Measurements from ENCODE around the gene COMMD4. TPM values are rescaled to one million over a fixed set of nuclear protein-coding genes. Genes with fewer than 3 reads are reported as not detected.
"Not testable (repeated sequence)": the region's sequence is repeated elsewhere in the genome, so short reads cannot be mapped to it uniquely, and the experiment has no call there.

The COMMD4 gene
- total and polyA plus RNA-seq, 2 donors (not counting 3 experiments of a cell fraction or from before 2014, with no cell fraction given), result 114 to 244 TPM

GRCh38 chr15:75302318-75302717 is 33.5 kb upstream of the COMMD4 start:
- H3K79me2 ChIP-seq (ENCODE audit: control insufficient read depth, insufficient read depth, low read length), result no peaks in the 10 kb centered on the region
- H3K9me1 ChIP-seq (replicated peaks; ENCODE audit: control insufficient read depth, extremely low read depth, insufficient read depth, low read length), result no peaks in the 10 kb centered on the region
- H3K27me3 ChIP-seq (ENCODE audit: control insufficient read depth in 2 of 2, insufficient read depth in 2 of 2, low read length in 2 of 2), result peaks cover 11 to 17% of the 10 kb centered on the region in 2 experiments
- no peak overlapping the region for H3K4me2 ChIP-seq (ENCODE audit: insufficient read depth, low read length)
- ChIA-PET CTCF (interaction anchor here (1.2 kb wide), 1 partner anchor 273 kb away, joined by 3 read pairs; no protein-coding TSS in a partner anchor), POLR2A (no interaction called here)
- no peaks in the 10 kb centered on the region for H3K36me3 ChIP-seq (ENCODE audit: control insufficient read depth in 2 of 2, extremely low read depth in 1 of 2, insufficient read depth in 2 of 2, low read length in 2 of 2)
- TF ChIP-seq MYC (IDR thresholded peaks at IDR 0.05; ENCODE audit: low read depth, low read length), result no peak
- no peak for TF ChIP-seq JUN (IDR thresholded peaks at IDR 0.05; ENCODE audit: borderline replicate concordance, insufficient read depth, insufficient read length, low read depth)
- no peak for TF ChIP-seq POLR2AphosphoS5 (IDR thresholded peaks at IDR 0.05; ENCODE audit: insufficient read depth, low read depth, low read length)
- no peak for TF ChIP-seq EZH2 (IDR thresholded peaks at IDR 0.05; ENCODE audit: borderline replicate concordance, low read depth, low read length, severe bottlenecking)
- TF ChIP-seq POLR2A (IDR thresholded peaks at IDR 0.05; ENCODE audit: low read depth, low read length), result no peak
- no peak for TF ChIP-seq FOS (IDR thresholded peaks at IDR 0.05; ENCODE audit: borderline replicate concordance, insufficient read depth, low read length)
- TF ChIP-seq, protein P1, sequence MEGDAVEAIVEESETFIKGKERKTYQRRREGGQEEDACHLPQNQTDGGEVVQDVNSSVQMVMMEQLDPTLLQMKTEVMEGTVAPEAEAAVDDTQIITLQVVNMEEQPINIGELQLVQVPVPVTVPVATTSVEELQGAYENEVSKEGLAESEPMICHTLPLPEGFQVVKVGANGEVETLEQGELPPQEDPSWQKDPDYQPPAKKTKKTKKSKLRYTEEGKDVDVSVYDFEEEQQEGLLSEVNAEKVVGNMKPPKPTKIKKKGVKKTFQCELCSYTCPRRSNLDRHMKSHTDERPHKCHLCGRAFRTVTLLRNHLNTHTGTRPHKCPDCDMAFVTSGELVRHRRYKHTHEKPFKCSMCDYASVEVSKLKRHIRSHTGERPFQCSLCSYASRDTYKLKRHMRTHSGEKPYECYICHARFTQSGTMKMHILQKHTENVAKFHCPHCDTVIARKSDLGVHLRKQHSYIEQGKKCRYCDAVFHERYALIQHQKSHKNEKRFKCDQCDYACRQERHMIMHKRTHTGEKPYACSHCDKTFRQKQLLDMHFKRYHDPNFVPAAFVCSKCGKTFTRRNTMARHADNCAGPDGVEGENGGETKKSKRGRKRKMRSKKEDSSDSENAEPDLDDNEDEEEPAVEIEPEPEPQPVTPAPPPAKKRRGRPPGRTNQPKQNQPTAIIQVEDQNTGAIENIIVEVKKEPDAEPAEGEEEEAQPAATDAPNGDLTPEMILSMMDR (IDR thresholded peaks at IDR 0.05; ENCODE audit: extremely low read depth in 1 of 2, insufficient read depth in 1 of 2, low read depth in 1 of 2, low read length in 2 of 2), result no peak
- no peak for TF ChIP-seq GATA2 (IDR thresholded peaks at IDR 0.05; ENCODE audit: insufficient read depth, insufficient read length, low read depth, low read length)
- TF ChIP-seq, protein P2, sequence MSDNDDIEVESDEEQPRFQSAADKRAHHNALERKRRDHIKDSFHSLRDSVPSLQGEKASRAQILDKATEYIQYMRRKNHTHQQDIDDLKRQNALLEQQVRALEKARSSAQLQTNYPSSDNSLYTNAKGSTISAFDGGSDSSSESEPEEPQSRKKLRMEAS (IDR thresholded peaks at IDR 0.05; ENCODE audit: insufficient read depth, insufficient read length), result no peak
- H3K9me3 ChIP-seq (replicated peaks; ENCODE audit: control insufficient read depth, insufficient read depth, low read length), result no peaks in the 10 kb centered on the region
- FAIRE-seq, result no peak
- no peaks in the 10 kb centered on the region for H4K20me1 ChIP-seq (replicated peaks; ENCODE audit: control insufficient read depth, extremely low read depth, insufficient read depth, low read length)
- dilution Hi-C loops (cut with MboI; ENCODE audit: extremely low pct_ligation_motif_present, low sequenced_read_pairs) (no loop called here), intact Hi-C loops (cut with micrococcal nuclease) (loop anchor here (10.0 kb wide), 1 partner anchor 278 kb away; the partner anchor contains the start of gene PPCDC)
- BruUV-seq (replicated peaks), result no TSS peak
- no peak overlapping the region for H3K9ac ChIP-seq (replicated peaks; ENCODE audit: extremely low read depth, insufficient read depth, low read length)
- DNase-seq (ENCODE audit: low read depth, low spot score), result no peak
- H2AFZ ChIP-seq (ENCODE audit: low read depth, low read length), result no peak overlapping the region
- H3K4me1 ChIP-seq (ENCODE audit: control insufficient read depth, extremely low read depth, insufficient read depth, low read length), result no peaks in the 10 kb centered on the region
- H3K4me3 ChIP-seq (replicated peaks in 1 of 3; ENCODE audit: insufficient read depth in 1 of 3, low read depth in 1 of 3, low read length in 3 of 3), result no peak overlapping the region
- no peak overlapping the region for H3K27ac ChIP-seq (ENCODE audit: insufficient read depth, low read depth, low read length)

DNA sequence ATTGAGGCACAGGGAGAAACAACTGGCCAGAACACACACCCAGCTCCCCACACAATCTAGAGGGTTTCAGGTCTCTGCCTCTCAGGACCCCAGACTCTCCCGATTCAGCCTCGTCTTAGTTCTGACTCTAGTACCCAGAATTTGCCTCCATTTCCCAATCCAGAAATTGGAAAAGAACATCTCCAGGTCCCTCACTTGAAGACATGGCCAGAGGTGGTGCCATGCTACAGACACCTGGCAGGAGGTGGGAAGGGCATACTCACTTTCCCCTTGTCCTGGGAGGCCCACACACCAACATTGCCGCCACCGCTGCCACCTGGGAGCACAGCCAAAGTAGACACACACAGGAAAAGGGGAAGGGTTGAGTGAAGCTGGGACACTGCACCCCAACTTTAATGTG is 33.1 kb upstream of the COMMD4 start:
- H3K36me3 ChIP-seq (ENCODE audit: control insufficient read depth in 2 of 2, extremely low read depth in 1 of 2, insufficient read depth in 2 of 2, low read length in 2 of 2); POLR2A ChIA-PET; H3K4me3 ChIP-seq (replicated peaks in 1 of 3; ENCODE audit: insufficient read depth in 1 of 3, low read depth in 1 of 3, low read length in 3 of 3); H3K4me1 ChIP-seq (ENCODE audit: control insufficient read depth, extremely low read depth, insufficient read depth, low read length); H3K4me2 ChIP-seq (ENCODE audit: insufficient read depth, low read length); DNase-seq (ENCODE audit: low read depth, low spot score); dilution Hi-C loops (cut with MboI; ENCODE audit: extremely low pct_ligation_motif_present, low sequenced_read_pairs); H3K79me2 ChIP-seq (ENCODE audit: control insufficient read depth, insufficient read depth, low read length); H2AFZ ChIP-seq (ENCODE audit: low read depth, low read length); H3K9ac ChIP-seq (replicated peaks; ENCODE audit: extremely low read depth, insufficient read depth, low read length); FAIRE-seq; BruUV-seq (replicated peaks); H3K27ac ChIP-seq (ENCODE audit: insufficient read depth, low read depth, low read length); H4K20me1 ChIP-seq (replicated peaks; ENCODE audit: control insufficient read depth, extremely low read depth, insufficient read depth, low read length); H3K9me1 ChIP-seq (replicated peaks; ENCODE audit: control insufficient read depth, extremely low read depth, insufficient read depth, low read length); H3K9me3 ChIP-seq (replicated peaks; ENCODE audit: control insufficient read depth, insufficient read depth, low read length): not testable (repeated sequence)
- peaks cover 13 to 20% of the 10 kb centered on the region in 2 experiments for H3K27me3 ChIP-seq (ENCODE audit: control insufficient read depth in 2 of 2, insufficient read depth in 2 of 2, low read length in 2 of 2)
- intact Hi-C loops (cut with micrococcal nuclease), result loop anchor here (10.0 kb wide), 1 partner anchor 278 kb away; the partner anchor contains the start of gene PPCDC
- CTCF ChIA-PET, result interaction anchor here (1.2 kb wide), 1 partner anchor 273 kb away, joined by 3 read pairs; no protein-coding TSS in a partner anchor

Data from endothelial cell of umbilical vein (primary cell).